ENCODE results near the gene TGM5.
"Not testable (repeated sequence)": the region's sequence is repeated elsewhere in the genome, so short reads cannot be mapped to it uniquely, and the experiment has no call there.

TGM5 gene

GRCh38 chr15:43266834-43267233, at the start of gene TGM5:
TSS of gene TGM5 (minus strand) at chr15:43266928. CDS start at chr15:43266849, 79 bp downstream.
- ATAC-seq (replicated peaks; ENCODE audit: extremely low read depth, poor library complexity, severe bottlenecking) (no peak), DNase-seq (ENCODE audit: low spot score in 2 of 2) (no peak)
- Mint-ChIP-seq H3K27me3 (peaks cover 50% of the 10 kb centered on the region), H3K4me1 (peaks cover 6% of the 10 kb centered on the region), H3K9me3 (no peaks in the 10 kb centered on the region), H3K4me3 (no peak within 1 kb of the TSS), H3K27ac (ENCODE audit: low read depth) (no peak within 1 kb of the TSS), H3K36me3 (ENCODE audit: insufficient read depth) (peaks cover 1% of the 10 kb centered on the region)

GRCh38 chr15:43314171-43314570, 47.4 kb upstream of the TGM5 start:
- peaks cover 63% of the 10 kb centered on the region for H3K27me3 Mint-ChIP-seq
- DNase-seq (ENCODE audit: low spot score in 2 of 2) (no peak), ATAC-seq (replicated peaks; ENCODE audit: extremely low read depth, poor library complexity, severe bottlenecking) (no peak)
- H3K9me3 Mint-ChIP-seq = no peaks in the 10 kb centered on the region
- no peaks in the 10 kb centered on the region for H3K36me3 Mint-ChIP-seq (ENCODE audit: insufficient read depth)
- no peak overlapping the region for H3K27ac Mint-ChIP-seq (ENCODE audit: low read depth)
- H3K4me3 Mint-ChIP-seq = no peak overlapping the region
- no peaks in the 10 kb centered on the region for H3K4me1 Mint-ChIP-seq

- DNase-seq (ENCODE audit: low spot score in 2 of 2) (no peak), ATAC-seq (replicated peaks; ENCODE audit: extremely low read depth, poor library complexity, severe bottlenecking) (no peak)
- Mint-ChIP-seq H3K27me3 (peaks cover 70% of the 10 kb centered on the region), H3K4me3 (no peak overlapping the region), H3K9me3 (no peaks in the 10 kb centered on the region), H3K27ac (ENCODE audit: low read depth) (no peak overlapping the region), H3K36me3 (ENCODE audit: insufficient read depth) (no peaks in the 10 kb centered on the region), H3K4me1 (no peaks in the 10 kb centered on the region)
Observed at GRCh38 chr15:43312378-43312777, 45.6 kb upstream of the TGM5 start.

GRCh38 chr15:43302205-43302817, 35.6 kb upstream of the TGM5 start, which contains the start of gene TGM7:
TSS of gene TGM7 (minus strand) at chr15:43302255.
- Mint-ChIP-seq H3K27me3 (peaks cover 46% of the 10 kb centered on the region), H3K4me1 (no peaks in the 10 kb centered on the region)

GRCh38 chr15:43299884-43300283, 33.2 kb upstream of the TGM5 start:
- Mint-ChIP-seq H3K9me3 (no peaks in the 10 kb centered on the region), H3K27ac (ENCODE audit: low read depth) (no peak overlapping the region), H3K27me3 (peaks cover 51% of the 10 kb centered on the region), H3K4me3 (no peak overlapping the region), H3K4me1 (no peaks in the 10 kb centered on the region), H3K36me3 (ENCODE audit: insufficient read depth) (no peaks in the 10 kb centered on the region)
- DNase-seq (ENCODE audit: low spot score in 2 of 2) (no peak), ATAC-seq (replicated peaks; ENCODE audit: extremely low read depth, poor library complexity, severe bottlenecking) (no peak)

More at GRCh38 chr15:43302205-43302817, 35.6 kb upstream of the TGM5 start, which contains the start of gene TGM7:
- Mint-ChIP-seq H3K9me3 (no peaks in the 10 kb centered on the region), H3K27ac (ENCODE audit: low read depth) (no peak within 1 kb of the TSS), H3K36me3 (ENCODE audit: insufficient read depth) (no peaks in the 10 kb centered on the region), H3K4me3 (no peak within 1 kb of the TSS)
- ATAC-seq (replicated peaks; ENCODE audit: extremely low read depth, poor library complexity, severe bottlenecking) (no peak), DNase-seq (ENCODE audit: low spot score in 2 of 2) (no peak)

- DNase-seq (ENCODE audit: low spot score in 2 of 2) (no peak), ATAC-seq (replicated peaks; ENCODE audit: extremely low read depth, poor library complexity, severe bottlenecking) (no peak)
- H3K27me3 Mint-ChIP-seq = peaks cover 55% of the 10 kb centered on the region
- H3K27ac Mint-ChIP-seq (ENCODE audit: low read depth) = no peak overlapping the region
- H3K9me3 Mint-ChIP-seq = no peaks in the 10 kb centered on the region
- H3K36me3 Mint-ChIP-seq (ENCODE audit: insufficient read depth) = no peaks in the 10 kb centered on the region
- no peak overlapping the region for H3K4me3 Mint-ChIP-seq
- H3K4me1 Mint-ChIP-seq = no peaks in the 10 kb centered on the region
Observed at GRCh38 chr15:43299411-43299810, 32.7 kb upstream of the TGM5 start.

- Mint-ChIP-seq H3K27me3 (peaks cover 75% of the 10 kb centered on the region), H3K9me3 (no peaks in the 10 kb centered on the region), H3K4me3 (no peak overlapping the region), H3K4me1 (no peaks in the 10 kb centered on the region), H3K36me3 (ENCODE audit: insufficient read depth) (no peaks in the 10 kb centered on the region), H3K27ac (ENCODE audit: low read depth) (no peak overlapping the region)
- no peak for ATAC-seq (replicated peaks; ENCODE audit: extremely low read depth, poor library complexity, severe bottlenecking)
- no peak for DNase-seq (ENCODE audit: low spot score in 2 of 2)
Observed at GRCh38 chr15:43294091-43294706, 27.5 kb upstream of the TGM5 start.

- Mint-ChIP-seq H3K4me1 (no peaks in the 10 kb centered on the region), H3K27ac (ENCODE audit: low read depth) (no peak overlapping the region), H3K4me3 (no peak overlapping the region), H3K36me3 (ENCODE audit: insufficient read depth) (no peaks in the 10 kb centered on the region), H3K27me3 (peaks cover 75% of the 10 kb centered on the region), H3K9me3 (no peaks in the 10 kb centered on the region)
- DNase-seq (ENCODE audit: low spot score in 2 of 2) (no peak), ATAC-seq (replicated peaks; ENCODE audit: extremely low read depth, poor library complexity, severe bottlenecking) (no peak)
Observed at GRCh38 chr15:43293432-43293831, 26.7 kb upstream of the TGM5 start.

GRCh38 chr15:43292375-43293078, 25.8 kb upstream of the TGM5 start:
- ATAC-seq (replicated peaks; ENCODE audit: extremely low read depth, poor library complexity, severe bottlenecking) (no peak), DNase-seq (ENCODE audit: low spot score in 2 of 2) (no peak)
- Mint-ChIP-seq H3K4me1 (no peaks in the 10 kb centered on the region), H3K27ac (ENCODE audit: low read depth) (no peak overlapping the region), H3K9me3 (no peaks in the 10 kb centered on the region), H3K27me3 (peaks cover 73% of the 10 kb centered on the region), H3K36me3 (ENCODE audit: insufficient read depth) (no peaks in the 10 kb centered on the region), H3K4me3 (no peak overlapping the region)

GRCh38 chr15:43289656-43290055, 22.9 kb upstream of the TGM5 start:
- not testable (repeated sequence) for H3K9me3 Mint-ChIP-seq; H3K36me3 Mint-ChIP-seq (ENCODE audit: insufficient read depth); H3K4me3 Mint-ChIP-seq; H3K4me1 Mint-ChIP-seq; ATAC-seq (replicated peaks; ENCODE audit: extremely low read depth, poor library complexity, severe bottlenecking); DNase-seq (ENCODE audit: low spot score in 2 of 2); H3K27ac Mint-ChIP-seq (ENCODE audit: low read depth)
- H3K27me3 Mint-ChIP-seq = peaks cover 59% of the 10 kb centered on the region

- Mint-ChIP-seq H3K9me3 (no peaks in the 10 kb centered on the region), H3K36me3 (ENCODE audit: insufficient read depth) (no peaks in the 10 kb centered on the region), H3K27ac (ENCODE audit: low read depth) (no peak overlapping the region), H3K4me3 (no peak overlapping the region), H3K27me3 (peaks cover 41% of the 10 kb centered on the region), H3K4me1 (peaks cover 7% of the 10 kb centered on the region)
- DNase-seq (ENCODE audit: low spot score in 2 of 2) (no peak), ATAC-seq (replicated peaks; ENCODE audit: extremely low read depth, poor library complexity, severe bottlenecking) (no peak)
Observed at GRCh38 chr15:43287254-43287653, 20.5 kb upstream of the TGM5 start.

GRCh38 chr15:43286074-43286473, 19.3 kb upstream of the TGM5 start:
- Mint-ChIP-seq H3K4me1 (peaks cover 7% of the 10 kb centered on the region), H3K36me3 (ENCODE audit: insufficient read depth) (no peaks in the 10 kb centered on the region), H3K27me3 (peaks cover 31% of the 10 kb centered on the region), H3K27ac (ENCODE audit: low read depth) (no peak overlapping the region), H3K9me3 (no peaks in the 10 kb centered on the region), H3K4me3 (no peak overlapping the region)
- DNase-seq (ENCODE audit: low spot score in 2 of 2) = no peak
- no peak for ATAC-seq (replicated peaks; ENCODE audit: extremely low read depth, poor library complexity, severe bottlenecking)

- H3K27ac Mint-ChIP-seq (ENCODE audit: low read depth) = no peak overlapping the region
- H3K4me1 Mint-ChIP-seq = peaks cover 7% of the 10 kb centered on the region
- H3K4me3 Mint-ChIP-seq = no peak overlapping the region
- H3K36me3 Mint-ChIP-seq (ENCODE audit: insufficient read depth) = no peaks in the 10 kb centered on the region
- DNase-seq (ENCODE audit: low spot score in 2 of 2) (peak; percentile 26 to 61), ATAC-seq (replicated peaks; ENCODE audit: extremely low read depth, poor library complexity, severe bottlenecking) (peak; percentile 58)
- H3K9me3 Mint-ChIP-seq = no peaks in the 10 kb centered on the region
- peaks cover 27% of the 10 kb centered on the region for H3K27me3 Mint-ChIP-seq
Observed at GRCh38 chr15:43285609-43286037, 18.9 kb upstream of the TGM5 start.
